NCI-H1092 (cell line): ENCODE data around the gene VDAC2.

Source experiments
- DNase-seq: peaks from one replicate; lab custom pipeline; 2025; lab: John Stamatoyannopoulos, UW

The VDAC2 gene

GRCh38 chr10:75230600-75231038 lies 20.0 kb downstream of the VDAC2 start:
- DNase-seq = peak; percentile 62

GRCh38 chr10:75231672-75232581 lies 21.3 kb downstream of the VDAC2 start:
- no peak for DNase-seq

DNA sequence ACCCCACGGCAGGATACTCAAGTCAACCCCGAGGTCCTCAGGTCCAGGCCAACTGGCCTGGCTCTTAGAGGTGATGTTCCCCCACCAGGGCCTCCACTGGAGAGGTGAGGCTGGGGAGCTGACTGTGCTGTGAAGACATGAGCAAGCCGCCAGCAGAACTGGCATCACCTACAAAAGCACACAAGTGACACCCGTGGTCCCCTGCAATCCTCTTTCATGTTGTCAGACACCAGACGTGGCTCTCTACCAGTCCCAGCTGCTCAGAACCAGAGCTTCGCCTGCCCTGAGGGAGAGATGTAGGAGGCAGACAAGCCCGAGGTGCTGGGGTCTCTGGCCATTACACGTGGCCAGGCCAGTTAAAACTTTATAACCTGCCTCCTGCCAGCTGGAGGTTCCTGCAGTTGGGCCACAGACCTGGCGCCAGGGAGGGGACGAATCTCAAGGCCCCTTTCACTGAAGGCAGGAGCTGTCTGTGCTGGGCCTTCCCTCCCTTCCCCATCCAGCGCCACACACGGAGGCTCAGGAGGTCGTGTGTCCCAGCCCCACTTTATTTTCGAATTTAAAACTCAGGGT lies 22.9 kb downstream of the VDAC2 start:
- no peak for DNase-seq

DNA sequence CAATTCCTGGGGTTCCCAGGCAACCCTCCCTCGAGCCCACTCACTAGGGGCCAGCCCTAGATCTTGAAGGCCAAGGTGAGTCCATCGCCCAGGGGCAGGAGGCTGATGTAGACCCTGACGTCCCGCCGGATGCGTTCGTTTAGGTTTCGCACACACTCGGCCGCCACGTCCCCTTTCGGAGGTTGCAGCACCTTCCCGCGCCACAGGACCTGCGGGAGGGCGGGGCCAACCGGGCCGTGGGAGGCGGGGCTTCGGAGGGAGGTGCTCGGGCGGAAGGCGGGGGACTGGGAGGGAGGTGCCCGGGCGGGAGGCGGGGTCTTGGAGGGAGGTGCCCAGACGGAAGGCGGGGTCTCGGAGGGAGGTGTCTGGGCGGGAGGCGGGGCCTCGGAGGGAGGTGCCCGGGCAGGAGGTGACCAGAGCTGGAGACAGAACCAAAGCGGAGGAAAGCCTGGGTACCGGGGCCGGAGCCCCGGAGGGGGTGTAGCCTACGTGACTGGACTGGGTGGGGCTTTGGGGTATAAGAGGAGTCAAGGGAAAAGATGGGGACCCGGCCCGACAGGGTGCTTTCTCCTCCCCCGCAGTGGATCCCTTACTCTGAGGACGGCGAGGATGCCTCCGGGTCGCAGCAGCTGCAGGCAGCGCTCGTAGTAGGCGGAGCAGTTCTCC lies 23.6 kb downstream of the VDAC2 start:
- peak; percentile 71 for DNase-seq

- DNase-seq = peak; percentile 35
These were observed 24.2 kb downstream of the VDAC2 start for GRCh38 chr10:75234683-75235374.

DNA sequence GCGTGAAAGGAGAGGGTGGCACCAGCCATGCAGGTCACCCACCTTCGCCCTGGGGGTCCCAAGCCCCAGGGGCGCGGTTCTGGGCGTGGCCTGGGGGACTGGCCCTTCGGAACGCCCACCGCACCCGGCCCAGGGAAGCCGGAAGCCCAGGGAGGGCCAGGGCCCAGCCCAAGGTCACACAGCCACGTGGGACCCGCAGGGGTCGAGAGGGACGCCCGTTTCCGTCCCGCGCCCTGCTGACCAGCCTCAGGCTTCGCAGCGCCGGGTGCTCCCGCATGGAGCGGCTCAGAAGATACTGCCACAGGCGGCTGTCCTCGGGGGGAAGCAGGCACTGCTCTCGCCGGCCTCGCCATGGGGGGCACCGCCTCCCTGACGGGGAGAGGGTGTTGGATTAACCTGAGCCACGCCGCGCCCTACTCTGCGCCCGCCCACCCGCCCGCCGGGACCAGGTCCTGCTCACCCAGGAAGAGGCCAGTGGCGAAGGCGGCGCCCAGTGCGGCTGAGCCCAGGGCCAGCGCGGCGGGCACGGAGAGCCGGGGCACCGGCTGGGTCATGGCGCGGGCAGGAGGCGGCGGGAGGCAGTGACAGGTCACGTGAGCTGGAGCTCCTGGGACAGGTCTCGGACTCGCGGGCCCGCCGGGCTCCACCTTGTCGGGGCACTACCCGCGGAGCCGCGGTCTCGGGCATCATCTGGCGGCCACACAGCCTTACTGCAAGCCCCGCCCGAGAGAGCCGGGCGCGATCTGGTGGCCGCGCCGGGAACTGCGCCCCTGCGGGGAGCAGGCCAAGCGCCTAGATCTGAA lies 25.0 kb downstream of the VDAC2 start, which contains the start of gene COMTD1:
TSS of gene COMTD1 (minus strand) at position 583 of the 803 bp plus-strand sequence. CDS start at position 554, 29 bp downstream.
- peak; percentile 74 for DNase-seq

- DNase-seq = no peak
These were observed 25.7 kb downstream of the VDAC2 start for GRCh38 chr10:75236178-75236825.

GRCh38 chr10:75238182-75239095 lies 27.8 kb downstream of the VDAC2 start:
- DNase-seq = no peak

- no peak for DNase-seq
These were observed 28.6 kb downstream of the VDAC2 start for GRCh38 chr10:75239096-75239790.

GRCh38 chr10:75240329-75241076 lies 29.9 kb downstream of the VDAC2 start:
- DNase-seq = no peak

DNA sequence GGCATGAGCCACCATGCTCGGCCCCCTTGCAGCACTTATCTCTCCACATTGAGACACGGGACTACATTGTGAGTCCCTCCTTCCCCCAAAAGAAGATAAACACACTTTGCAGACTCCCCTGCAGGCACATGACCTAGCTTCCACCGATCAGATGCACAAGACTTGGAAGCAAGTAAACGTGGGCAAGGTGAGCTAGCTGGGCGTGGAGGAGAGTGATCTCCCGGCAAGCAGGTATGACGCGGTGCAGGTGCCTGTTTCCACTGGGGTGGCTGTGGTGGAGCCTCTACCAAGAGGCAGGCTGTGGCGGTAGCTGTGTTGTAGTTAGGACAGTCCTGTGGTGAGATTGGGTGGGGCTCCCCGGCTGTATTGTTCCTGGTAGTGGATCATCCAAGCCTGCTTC lies 32.8 kb downstream of the VDAC2 start:
- DNase-seq = no peak

GRCh38 chr10:75244487-75245353 lies 34.1 kb downstream of the VDAC2 start:
- DNase-seq = no peak

DNA sequence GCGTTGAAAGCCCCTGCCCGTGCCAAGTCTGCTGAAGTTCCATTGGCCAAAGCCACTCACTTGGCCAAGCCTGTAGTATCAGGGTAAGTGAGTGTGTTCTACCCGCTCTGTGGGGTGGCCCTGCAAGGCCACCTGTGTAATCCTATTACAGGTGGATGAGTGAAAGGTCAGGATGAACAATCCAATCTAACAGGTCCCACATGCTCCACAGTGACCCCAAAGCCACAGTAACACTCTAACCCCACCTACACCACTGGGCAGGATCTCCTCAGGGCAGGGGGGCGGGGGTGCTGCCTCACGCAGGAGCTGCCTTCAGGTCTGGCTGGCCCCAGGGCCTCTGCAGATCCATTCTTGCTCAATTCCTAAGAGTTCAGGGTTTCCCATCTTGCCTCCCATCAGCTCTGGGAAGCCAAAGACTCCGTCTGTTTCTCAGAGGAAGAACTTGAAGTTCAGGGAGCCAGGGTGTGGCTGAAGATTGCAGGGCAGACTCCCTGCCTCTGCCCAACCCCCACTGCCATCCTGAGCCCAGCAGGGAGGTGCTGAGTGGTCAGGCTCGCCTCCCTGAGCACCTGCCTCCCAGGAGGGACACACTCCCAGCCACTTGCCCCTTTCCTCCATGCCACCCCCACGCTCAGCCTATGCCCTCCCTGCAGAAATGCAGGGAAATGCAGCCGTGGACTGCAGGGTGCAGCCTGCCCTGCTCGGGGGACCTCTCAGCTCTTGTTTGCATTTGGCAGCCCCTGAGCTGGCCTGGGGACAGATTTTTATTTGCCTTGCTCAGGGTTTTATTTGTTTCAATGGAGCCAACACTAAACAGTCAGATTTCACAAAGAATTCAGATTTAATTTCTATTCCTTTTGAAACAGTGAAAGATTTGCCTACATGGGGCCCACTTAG lies 35.0 kb downstream of the VDAC2 start:
- no peak for DNase-seq

- DNase-seq = no peak
These were observed 35.9 kb downstream of the VDAC2 start for GRCh38 chr10:75246506-75246905.

- DNase-seq = no peak
These were observed 37.2 kb downstream of the VDAC2 start for GRCh38 chr10:75247797-75248196.

- DNase-seq = no peak
These were observed 40.3 kb downstream of the VDAC2 start for GRCh38 chr10:75250934-75251333.
